HG03558 (cell line): Measurements from ENCODE around the gene TNFRSF25.
"Not testable (repeated sequence)": the region's sequence is repeated elsewhere in the genome, so short reads cannot be mapped to it uniquely, and the experiment has no call there.

Experiments used
- ATAC-seq: cut with Tn5 transposase; IDR thresholded peaks from one replicate; pipeline ENCODE4 v1.9.1; 2021; ENCODE audit warnings: moderate number of reproducible peaks; ENCODE audit not compliant: unreplicated experiment; ENCODE audit errors: extremely low read depth

The TNFRSF25 gene

DNA sequence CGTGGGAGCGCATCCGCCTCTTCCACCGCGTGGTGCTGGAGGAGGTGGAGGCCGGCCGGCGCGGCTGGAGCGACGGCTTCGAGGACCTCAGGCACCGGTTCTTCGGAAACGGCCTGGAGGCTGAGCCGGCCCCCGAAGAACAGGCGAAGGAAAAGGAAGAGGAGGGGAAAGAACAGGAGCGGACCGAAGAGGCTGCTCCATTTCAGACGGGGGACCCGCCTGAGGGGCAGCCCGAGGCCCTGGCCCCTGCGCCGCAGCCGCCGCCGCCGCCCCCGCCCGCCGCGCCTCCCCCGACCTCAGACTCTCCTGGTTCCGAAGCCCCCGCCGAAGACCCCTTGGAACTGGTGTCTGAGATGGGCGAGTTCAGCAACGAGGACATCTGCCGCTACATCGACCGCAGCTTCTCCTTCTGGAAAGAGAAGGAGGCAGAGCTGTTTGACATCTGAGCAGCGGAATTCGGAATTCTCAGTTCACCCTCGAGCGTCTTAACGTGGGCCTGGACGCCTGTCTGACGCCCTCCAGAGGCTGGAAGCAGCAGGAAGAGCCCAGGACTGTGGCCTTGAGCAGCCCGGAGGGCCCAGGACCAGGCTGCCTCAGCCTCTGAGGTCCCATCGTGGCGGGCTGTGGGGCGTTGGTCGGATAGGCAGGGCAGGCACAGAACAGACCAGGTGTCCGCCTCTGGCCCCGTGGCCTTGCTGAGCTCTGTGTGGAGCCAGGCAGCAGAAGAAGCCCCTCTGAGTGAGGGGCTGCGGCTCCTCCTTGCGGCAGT, 10.0 kb downstream of the TNFRSF25 start:
- not testable (repeated sequence) for ATAC-seq

DNA sequence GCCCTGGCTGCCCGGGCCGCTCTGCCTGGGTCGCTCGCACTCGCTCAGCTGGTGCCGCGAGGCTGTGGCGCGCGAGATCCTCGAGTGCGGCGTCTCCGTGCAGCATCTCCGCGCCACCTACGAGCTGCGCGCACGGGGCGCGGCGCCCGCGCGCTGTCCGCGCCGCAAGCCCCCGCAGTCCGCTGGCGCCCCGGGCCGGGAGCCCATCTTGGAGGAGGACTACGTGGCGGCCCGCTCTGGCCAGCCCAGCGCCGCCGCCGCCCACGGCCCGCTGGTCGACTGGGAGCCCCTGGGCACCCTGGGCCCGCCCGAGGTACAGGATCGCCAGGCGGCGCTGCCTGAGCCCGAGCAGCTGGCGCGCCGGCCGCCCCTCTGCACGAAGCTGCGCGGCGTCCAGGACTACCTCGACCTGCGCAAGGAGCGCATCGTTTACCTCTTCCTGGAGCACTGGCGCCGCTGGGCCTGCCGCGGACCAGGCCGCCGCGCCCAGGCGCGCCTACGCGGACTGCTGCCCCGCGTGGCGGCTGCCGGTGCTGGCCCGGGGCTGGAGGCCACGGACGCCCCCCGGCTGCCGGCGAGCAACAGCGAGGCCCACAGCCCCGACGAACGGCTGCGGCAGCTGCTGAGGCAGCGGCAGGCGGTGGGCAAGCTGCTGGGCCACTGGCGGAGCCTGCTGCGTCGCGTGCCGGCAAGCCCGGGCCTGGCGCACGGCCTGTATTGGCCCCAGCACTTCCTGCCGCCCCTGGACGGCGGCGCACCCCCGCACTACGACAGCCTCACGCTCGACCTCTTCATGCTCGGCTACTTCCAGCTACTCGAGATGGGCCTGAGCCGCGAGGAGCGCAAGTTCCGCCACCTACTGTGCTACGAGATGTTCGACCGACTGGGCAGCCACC, 10.9 kb downstream of the TNFRSF25 start:
- ATAC-seq, result no peak

DNA sequence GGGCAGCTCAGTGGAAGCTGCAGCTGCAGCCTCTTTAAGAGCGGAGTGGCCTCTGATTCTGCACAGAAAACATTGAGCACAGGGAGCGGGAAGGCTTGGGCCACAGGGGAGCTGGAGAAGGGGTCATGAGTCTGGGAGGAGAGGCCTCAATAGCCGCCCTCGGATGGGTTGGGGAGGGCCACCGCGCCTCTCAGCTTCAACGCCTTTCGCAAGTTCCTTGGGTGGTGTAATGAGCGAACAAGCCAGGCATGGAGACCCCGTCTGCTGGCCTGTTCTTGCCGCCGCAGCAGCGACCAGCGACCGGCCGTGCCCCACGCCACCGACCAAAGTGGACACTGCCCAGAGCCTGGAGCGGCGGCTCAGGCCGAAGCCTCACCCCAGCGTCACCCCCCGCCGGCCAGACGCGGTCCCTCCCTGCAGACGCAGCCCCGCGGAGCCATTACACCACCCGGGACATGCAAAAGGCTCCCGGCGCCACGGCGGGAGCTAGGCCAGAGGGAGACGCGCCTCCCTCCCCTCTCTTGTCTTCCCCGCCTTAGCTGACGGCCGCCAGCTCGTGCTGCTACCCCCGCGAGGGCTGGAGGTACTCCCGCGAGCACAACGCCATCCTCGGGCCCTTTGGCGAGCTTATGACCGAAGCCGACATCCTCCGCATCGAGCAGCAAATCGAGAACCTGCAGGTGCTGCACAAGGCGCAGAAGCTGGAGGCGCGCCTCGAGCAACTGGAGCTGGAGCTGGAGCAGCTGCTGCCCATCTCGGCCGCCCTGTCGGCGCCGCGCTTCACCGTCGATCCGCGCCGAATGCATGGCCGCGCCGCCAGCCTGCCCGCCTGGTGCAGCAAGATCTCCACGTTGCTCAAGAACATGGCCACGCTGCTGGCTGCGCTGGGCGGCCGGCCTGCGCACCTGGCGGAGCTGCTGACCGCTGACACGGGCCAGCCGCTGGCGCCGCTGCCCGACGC, 11.8 kb downstream of the TNFRSF25 start:
- not testable (repeated sequence) for ATAC-seq

DNA sequence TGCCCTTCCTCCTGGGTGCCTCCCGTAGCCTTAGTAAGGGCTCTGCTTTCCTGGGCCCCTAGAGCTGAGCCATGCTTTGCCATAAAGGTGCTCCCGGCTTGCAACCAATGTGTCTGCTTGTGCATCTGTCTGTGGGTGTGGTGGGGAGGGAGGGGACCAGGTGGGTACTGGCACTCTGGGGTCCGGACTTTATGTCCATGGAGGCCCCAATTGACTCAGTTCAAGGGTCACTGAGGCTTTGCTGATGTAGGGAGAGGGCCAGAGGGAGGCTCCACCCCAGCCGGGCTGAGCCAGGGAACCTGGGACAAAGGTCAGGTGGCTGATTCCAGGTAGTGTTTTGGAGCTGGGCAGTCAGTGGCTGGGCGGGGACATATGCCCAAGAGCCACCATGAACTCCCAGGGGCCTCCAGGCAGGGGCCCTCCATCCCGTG, 15.0 kb downstream of the TNFRSF25 start:
- ATAC-seq, result no peak

DNA sequence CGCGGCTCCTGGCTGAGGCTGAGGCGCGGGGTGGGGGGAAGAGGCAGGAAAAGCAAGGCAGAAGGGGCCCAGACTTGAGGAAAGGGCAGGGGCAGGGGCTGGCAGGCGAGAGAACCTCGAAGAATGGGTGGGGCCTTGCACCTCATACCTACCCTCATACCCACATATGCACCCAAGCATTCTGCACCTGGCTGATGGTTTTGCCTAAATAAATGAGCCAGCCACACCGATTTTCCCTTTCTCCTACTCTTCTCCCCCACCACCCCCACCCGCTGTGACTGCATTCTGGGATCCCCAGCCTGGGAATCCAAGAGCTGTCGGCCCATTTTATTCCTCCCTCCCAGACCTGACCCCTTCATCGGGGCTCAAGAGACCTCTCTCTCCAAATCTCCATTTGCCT, 15.5 kb downstream of the TNFRSF25 start:
- ATAC-seq, result not testable (repeated sequence)

DNA sequence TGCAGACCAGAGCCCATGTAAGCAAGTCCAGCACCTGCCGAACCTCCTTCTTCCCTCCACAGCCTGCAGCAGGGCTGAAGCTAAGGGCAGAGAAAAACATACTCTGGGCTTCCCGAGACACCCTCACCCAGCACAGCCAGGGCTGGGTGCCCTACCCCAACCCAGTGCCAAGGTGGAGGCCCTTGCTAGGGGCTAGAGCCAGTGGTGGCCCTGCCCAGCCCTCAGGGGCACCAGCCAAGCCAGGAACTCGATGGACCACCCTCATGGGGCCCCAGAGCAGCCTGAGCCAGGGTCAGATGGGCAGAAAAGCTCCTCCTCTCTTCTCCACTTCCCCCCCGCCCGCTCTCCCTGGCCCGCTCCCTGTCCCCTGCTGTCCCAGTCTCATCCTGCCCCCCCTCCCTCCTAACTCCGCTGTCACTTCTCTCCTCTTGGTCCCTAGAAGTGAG, 15.9 kb downstream of the TNFRSF25 start:
- no peak for ATAC-seq

DNA sequence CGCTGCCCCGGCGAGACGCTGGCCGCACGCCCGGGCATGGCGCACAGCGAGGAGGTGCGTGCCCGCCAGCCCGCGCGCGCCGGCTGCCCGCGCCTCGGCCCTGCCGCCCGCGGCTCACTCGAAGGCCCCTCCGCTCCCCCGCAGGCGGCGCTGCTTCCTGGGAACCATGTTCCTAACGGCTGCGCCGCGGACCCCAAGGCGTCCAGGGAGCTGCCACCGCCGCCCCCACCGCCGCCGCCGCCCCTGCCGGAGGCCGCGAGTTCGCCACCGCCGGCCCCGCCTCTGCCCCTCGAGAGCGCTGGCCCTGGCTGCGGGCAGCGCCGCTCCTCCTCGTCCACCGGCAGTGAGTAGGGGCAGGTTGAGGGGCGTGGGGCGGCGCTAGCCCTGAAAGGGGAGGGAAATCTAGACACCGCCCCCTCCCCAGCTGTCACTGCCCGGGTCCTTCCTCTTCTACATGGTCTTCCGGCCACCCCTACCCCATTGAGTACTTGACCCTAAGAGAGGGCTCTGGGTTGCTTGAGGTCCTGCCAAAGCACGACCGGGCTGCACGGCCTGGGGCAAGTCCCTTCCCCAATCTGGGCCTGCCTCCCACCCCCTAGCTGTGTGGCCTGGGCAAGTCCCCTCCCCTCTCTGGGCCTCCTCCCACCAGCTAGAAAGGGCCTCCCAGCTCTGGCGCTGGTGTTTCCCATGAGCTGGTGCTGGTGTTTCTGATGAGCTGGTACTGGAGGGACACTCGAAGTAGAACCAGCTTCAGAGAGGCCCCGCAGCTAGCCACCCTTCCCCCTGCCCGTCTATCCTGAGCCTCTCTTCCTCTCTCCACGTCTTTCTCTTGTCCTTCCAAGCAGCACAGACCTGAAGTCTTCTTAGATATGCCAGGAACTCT, 17.0 kb downstream of the TNFRSF25 start:
- ATAC-seq, result no peak

DNA sequence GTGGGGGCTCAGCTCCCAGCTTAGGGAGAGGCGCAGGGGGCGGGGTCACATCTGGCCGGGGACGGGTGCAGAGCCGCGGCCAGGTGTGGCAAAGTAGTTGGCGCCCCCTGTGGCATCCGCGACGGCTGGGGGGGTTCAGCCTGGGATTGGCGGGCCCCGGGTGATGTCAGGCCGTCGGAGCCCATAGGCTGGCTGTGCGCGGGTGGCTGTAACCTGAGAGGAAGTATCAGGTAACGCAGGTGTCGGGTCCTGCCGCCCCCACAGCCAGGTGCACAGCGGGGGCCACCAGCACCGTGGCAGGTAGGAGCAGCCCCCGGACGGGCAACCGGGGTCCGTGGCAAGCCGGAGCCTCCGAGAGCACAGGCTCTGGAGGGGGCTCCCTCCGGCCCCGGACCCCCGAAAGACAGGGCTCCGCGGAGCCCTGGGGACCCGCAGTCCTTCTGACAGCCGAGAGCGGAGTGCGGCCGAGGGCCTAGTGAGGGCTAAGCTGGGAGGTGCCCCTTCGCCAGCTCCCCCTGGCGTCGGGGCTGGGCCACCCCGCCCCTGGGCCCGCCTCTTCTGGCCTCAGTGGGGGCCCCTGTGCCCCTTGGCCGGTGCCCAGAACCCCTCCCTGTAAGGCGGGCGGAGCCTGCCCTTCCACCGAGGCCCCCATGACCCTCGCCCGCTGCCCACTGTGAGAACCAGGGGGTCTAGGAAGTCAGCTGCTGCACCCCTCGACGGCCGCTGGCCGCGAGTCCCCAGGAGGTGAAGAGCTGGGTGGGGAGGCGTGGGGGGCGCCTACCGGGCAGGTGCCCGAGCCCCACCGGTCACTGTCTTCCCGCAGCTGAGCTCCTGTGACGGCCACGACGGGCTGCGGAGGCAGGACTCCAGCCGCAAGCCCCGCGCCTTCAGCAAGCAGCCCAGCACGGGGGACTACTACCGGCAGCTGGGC, 17.9 kb downstream of the TNFRSF25 start:
- no peak for ATAC-seq

DNA sequence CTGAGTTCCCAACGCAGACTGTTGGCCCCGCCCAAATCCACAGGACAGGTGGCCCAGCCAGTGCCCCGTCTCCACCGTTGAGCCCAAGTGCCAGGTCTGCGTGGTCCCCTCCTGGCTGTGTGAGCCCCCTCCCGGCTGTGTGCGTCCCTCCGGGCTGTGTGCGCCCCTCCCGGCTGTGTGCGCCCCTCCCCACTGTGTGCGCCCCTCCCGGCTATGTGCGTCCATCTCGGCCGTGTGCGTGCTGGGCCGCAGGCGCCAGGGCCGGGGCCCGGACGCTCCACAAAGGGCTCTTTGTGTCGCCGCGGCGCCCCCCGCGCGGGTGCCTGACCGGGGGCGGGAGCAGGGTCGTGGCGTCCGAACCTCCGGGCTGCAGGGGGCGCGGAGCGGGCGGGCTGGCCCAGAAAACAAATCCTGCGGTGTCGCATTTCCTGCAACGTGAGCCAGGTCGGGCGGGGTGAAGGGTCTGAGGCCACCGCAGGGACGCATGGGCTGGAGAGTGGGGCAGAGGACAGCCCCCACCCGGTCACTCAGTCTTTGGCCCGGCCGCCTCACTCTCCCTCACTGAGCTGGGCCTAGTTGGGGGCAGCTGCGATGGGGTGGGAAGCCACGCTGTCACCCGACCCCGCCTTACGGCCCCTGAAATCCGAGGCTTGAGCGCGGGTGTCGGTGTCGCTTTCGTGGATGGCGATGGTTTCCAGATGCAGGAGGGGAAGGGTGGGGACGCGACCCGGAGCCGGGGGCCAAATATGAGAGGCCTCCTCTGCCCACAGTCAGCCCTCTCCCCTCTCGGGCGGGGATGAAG, 18.8 kb downstream of the TNFRSF25 start:
- ATAC-seq, result no peak

DNA sequence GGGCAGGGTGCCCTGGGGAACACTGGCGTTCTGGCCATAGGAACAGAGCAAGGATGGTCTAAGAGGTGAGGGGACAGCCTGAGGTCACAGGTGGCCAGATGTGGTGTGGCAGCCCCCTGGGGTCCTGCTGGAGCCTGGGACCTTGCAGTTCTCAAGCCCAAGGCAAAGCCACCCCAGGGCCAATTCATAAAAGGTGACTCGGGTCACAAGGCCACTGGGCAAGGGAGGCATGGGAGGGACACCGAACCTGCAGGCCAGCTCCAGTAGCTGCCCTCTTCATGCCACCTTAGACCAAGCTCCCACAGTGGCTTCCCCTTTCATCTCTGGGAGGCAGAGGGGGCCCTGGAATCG, 19.3 kb downstream of the TNFRSF25 start:
- no peak for ATAC-seq

DNA sequence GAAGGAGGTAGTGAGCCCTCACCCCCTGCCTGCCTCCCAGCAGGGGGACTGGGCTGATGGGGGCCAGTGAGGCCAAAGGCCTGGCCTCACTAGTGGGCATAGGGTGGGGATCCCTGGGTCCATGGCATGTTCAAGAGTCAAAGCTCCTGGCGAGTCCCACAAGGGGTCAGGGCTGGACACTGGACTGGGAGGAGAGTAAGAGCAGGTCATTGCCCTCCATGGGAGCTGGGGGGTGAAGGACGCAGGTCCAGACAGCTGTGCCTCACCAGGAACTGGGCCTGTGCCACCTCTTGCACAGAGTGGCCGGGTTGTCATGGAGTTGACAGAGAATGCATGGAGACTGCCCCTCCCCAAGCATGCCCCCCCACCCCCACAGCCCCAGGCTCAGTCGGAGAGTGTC, 20.0 kb downstream of the TNFRSF25 start:
- ATAC-seq, result not testable (repeated sequence)

DNA sequence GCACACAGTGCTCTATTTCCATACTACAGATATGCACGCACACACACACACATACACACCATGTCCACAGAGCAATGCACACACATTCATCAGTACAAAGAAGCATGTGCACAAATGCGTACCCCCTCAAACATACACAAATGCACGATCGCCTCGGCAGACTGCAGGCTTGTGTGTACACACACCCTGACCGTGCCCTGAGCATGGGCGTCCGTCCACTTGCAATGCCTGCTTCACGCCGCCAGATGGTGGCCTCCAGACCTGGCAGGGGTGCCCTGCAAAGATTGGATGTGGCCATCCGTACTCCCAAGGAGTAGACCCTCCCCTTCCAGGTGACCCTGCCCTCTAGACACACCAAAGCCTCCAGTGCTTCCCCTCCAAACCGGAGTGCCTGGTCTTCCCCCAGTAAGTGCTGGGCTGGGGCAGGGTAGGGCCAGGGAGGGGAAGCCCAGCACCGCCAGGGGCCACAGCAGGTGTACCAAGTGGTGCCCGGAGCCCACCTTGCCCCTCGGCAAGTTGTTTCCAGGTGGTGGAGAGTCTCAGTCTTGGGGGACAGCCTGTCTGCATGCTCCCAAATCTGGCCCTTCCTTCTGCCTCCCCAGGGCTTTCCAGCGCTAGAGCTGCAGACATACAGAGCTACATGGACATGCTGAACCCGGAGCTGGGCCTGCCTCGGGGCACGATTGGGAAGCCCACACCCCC, 20.8 kb downstream of the TNFRSF25 start:
- ATAC-seq, result no peak

DNA sequence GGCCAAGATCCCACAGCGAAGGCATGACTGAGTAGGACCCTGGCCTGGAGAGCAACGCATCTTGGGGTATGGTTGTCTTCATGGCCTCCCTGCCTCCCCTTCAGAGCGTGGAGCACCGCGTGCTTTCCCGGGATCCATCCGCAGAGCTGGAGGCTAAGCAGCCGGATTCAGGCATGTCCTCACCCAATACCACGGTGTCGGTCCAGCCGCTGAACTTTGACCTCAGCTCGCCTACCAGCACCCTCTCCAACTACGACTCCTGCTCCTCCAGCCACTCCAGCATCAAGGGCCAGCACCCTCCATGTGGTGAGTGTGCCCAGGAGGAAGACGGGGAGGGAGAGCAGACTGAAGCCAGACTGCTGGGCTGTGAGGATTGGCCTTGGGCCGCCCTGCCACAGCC, 21.6 kb downstream of the TNFRSF25 start:
- ATAC-seq, result no peak

DNA sequence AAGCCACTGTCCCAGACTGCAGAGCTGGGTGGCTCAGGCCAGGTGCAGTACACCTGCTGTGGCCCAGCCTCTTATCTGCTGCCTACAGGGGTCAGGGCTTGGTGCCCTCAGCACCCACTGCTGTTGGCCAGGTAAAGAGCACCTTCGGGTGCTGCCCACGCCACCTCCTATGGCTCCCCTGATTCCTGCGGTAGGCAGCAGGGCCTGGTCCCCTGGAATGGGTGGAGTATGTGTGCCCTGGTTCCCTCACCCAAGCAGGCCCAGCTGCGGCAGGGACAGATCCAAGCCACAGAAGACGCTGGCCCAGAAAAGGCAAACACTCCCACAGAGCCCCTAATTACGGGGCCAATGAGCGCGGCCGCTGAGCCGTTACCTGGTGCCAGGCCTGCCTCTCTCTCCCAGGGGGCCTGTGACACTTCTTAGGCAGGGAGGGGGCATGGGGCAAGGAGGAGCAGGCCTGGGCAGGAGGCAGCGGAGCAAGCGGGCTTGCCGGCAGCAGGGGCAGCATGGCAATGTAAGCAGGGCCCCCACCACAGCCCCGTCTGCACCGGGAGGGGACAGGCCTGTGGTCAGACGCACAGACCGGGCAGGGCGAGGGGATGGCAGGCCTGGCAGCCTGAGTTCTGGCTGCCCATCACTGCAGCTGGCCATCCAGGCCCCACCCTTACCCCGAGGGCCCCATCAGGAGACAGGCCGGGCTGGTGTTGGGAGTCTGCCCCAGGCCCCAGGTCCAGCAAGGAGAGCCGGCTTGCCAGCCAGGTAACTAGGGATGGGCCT, 22.4 kb downstream of the TNFRSF25 start:
- no peak for ATAC-seq

DNA sequence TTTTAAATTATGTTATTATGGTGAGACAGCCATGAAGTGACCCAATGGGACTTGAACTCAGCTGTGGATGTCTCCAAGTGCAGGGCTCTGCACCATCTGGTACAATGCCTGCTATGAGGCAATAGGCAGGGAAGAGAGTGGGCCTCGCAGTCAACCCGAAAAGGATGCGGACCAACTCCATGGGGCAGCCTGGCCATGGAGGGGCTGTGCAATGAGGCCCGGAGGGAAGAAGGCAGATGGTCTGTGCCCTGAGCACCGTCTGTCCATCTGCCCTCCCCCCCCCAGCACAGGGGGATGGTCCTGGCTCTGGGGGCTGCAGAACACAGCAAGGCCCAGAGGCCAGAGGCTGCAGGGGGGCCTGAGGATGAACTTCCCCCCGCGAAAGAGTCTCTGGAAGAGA, 24.4 kb downstream of the TNFRSF25 start:
- ATAC-seq, result no peak
